ENCODE results near the gene JAM3. TPM values are rescaled to one million over a fixed set of nuclear protein-coding genes. Genes with fewer than 3 reads are reported as not detected.

Gene JAM3
- total RNA-seq, 1 donor = 57.5 TPM

GRCh38 chr11:134200688-134201087 lies 131.8 kb downstream of the JAM3 start:
- no peak overlapping the region for H3K4me2 ChIP-seq (ENCODE audit: insufficient read depth, low read length)
- no peaks in the 10 kb centered on the region for H3K4me1 ChIP-seq (ENCODE audit: insufficient read depth, low read length)
- no peaks in the 10 kb centered on the region for H4K20me1 ChIP-seq (ENCODE audit: insufficient read depth, low read length)
- H3K27ac ChIP-seq (ENCODE audit: low read depth, low read length) = no peak overlapping the region
- no peaks in the 10 kb centered on the region for H3K79me2 ChIP-seq (ENCODE audit: insufficient read depth, low read length)
- H3K4me3 ChIP-seq (ENCODE audit: insufficient read depth, low read length) = no peak overlapping the region
- no peaks in the 10 kb centered on the region for H3K27me3 ChIP-seq (ENCODE audit: insufficient read depth, low read length)
- peaks cover 29% of the 10 kb centered on the region for H3K36me3 ChIP-seq (ENCODE audit: insufficient read depth, low read length)
- no peak overlapping the region for H2AFZ ChIP-seq (ENCODE audit: low read length)
- DNase-seq (ENCODE audit: insufficient read length, low spot score, missing footprints) = no peak
- TF ChIP-seq CTCF (IDR thresholded peaks at IDR 0.05; ENCODE audit: extremely low read depth, low read depth, low read length) = no peak
- no peaks in the 10 kb centered on the region for H3K9me3 ChIP-seq (ENCODE audit: low read depth, low read length)

Other genes starting within 250 kb of the JAM3 start
- not detected in 2 replicates for gene SPATA19, start 223.6 kb upstream of the JAM3 start, total RNA-seq
- gene IGSF9B, start 112.1 kb upstream of the JAM3 start, total RNA-seq = under 0.01 and 0.36 TPM in 2 replicates
- 9.4 and 12.7 TPM in 2 replicates for gene NCAPD3, start 154.9 kb downstream of the JAM3 start, total RNA-seq
- gene VPS26B, start 155.6 kb downstream of the JAM3 start, total RNA-seq = 51.3 and 54.3 TPM in 2 replicates
- gene THYN1, start 184.3 kb downstream of the JAM3 start, total RNA-seq = 36.2 and 42.0 TPM in 2 replicates
- gene ACAD8, start 184.5 kb downstream of the JAM3 start, total RNA-seq = 17.7 and 21.5 TPM in 2 replicates
- not detected in 2 replicates for gene GLB1L3, start 207.3 kb downstream of the JAM3 start, total RNA-seq

Data from osteoblast (primary cell).